Mesenchymal stem cell (in vitro differentiated cells and primary cell): Measurements from ENCODE around the gene CAMTA1.

Experiments used
- DNase-seq: peaks from one replicate; pipeline ENCODE4 v3.0.0-alpha.2; 2013
- H2AFZ ChIP-seq: one replicate; pipeline ENCODE4 v1.6.1; 2013; ENCODE audit warnings: low read depth, mild to moderate bottlenecking, control low read depth, inconsistent platforms, low read length, moderate library complexity
- H2AK5ac ChIP-seq: 2 replicates; pipeline ENCODE4 v1.6.1; 2013; ENCODE audit warnings: low read length, moderate library complexity, mild to moderate bottlenecking, inconsistent platforms; ENCODE audit not compliant: severe bottlenecking
- H2BK120ac ChIP-seq: one replicate; pipeline ENCODE4 v1.6.1; 2013; ENCODE audit warnings: low read depth, mild to moderate bottlenecking, inconsistent platforms, low read length, moderate library complexity
- H2BK12ac ChIP-seq, 2 experiments: one replicate each; pipeline ENCODE4 v1.6.1; 2013; ENCODE audit warnings: inconsistent platforms in 2 of 2, low read length in 2 of 2, mild to moderate bottlenecking in 2 of 2, moderate library complexity in 2 of 2, control low read depth in 1 of 2
- H2BK15ac ChIP-seq: one replicate; pipeline ENCODE4 v1.6.1; 2013; ENCODE audit warnings: mild to moderate bottlenecking, low read depth, inconsistent platforms; ENCODE audit not compliant: poor library complexity, severe bottlenecking
- H2BK5ac ChIP-seq: 2 replicates; pipeline ENCODE4 v1.6.1; 2013; ENCODE audit warnings: low read depth, mild to moderate bottlenecking, low read length, control low read depth, inconsistent platforms; ENCODE audit not compliant: poor library complexity, severe bottlenecking
- H3K14ac ChIP-seq, 2 experiments: one replicate each; pipeline ENCODE4 v1.6.1; 2013; ENCODE audit warnings: inconsistent platforms in 2 of 2, low read length in 2 of 2, control low read depth in 1 of 2, mild to moderate bottlenecking in 1 of 2, moderate library complexity in 1 of 2
- H3K18ac ChIP-seq, 2 experiments: one replicate each; pipeline ENCODE4 v1.6.1; 2013; ENCODE audit warnings: inconsistent platforms in 2 of 2, low read length in 2 of 2, control low read depth in 1 of 2, low read depth in 1 of 2, mild to moderate bottlenecking in 1 of 2
- H3K23ac ChIP-seq, 2 experiments: one replicate each; pipeline ENCODE4 v1.6.1; 2013; ENCODE audit warnings: inconsistent platforms in 2 of 2, low read length in 2 of 2, mild to moderate bottlenecking in 2 of 2, moderate library complexity in 2 of 2, control low read depth in 1 of 2
- H3K27ac ChIP-seq: 2 replicates; pipeline ENCODE4 v1.5.1; 2013; ENCODE audit warnings: mild to moderate bottlenecking, moderate library complexity, low read length, control low read depth, inconsistent platforms; ENCODE audit not compliant: poor library complexity, severe bottlenecking
- H3K27me3 ChIP-seq, 2 experiments: 2 replicates each; pipeline versions ENCODE4 v1.6.1 to v1.7.0; 2013; ENCODE audit warnings: low read length in 2 of 2, mild to moderate bottlenecking in 2 of 2, moderate library complexity in 2 of 2, control low read depth in 1 of 2, inconsistent platforms in 1 of 2; ENCODE audit not compliant: control insufficient read depth in 1 of 2, insufficient read depth in 1 of 2
- H3K36me3 ChIP-seq, 2 experiments: 2 replicates each; pipeline versions ENCODE4 v1.6.1 to v1.7.0; 2013; ENCODE audit warnings: low read length in 2 of 2, control low read depth in 1 of 2, inconsistent platforms in 1 of 2, low read depth in 1 of 2, mild to moderate bottlenecking in 1 of 2; ENCODE audit not compliant: insufficient read depth in 2 of 2, control insufficient read depth in 1 of 2
- H3K4ac ChIP-seq, 2 experiments: one replicate each; pipeline ENCODE4 v1.6.1; 2013; ENCODE audit warnings: inconsistent platforms in 2 of 2, low read length in 2 of 2, mild to moderate bottlenecking in 2 of 2, moderate library complexity in 2 of 2, control low read depth in 1 of 2, low read depth in 1 of 2
- H3K4me1 ChIP-seq: 2 replicates; pipeline ENCODE4 v1.6.1; 2013; ENCODE audit warnings: low read depth, low read length, control low read depth; ENCODE audit not compliant: control insufficient read depth, insufficient read depth
- H3K4me2 ChIP-seq: 2 replicates; pipeline ENCODE4 v1.6.1; 2013; ENCODE audit warnings: low read length, mild to moderate bottlenecking, inconsistent platforms; ENCODE audit not compliant: poor library complexity, severe bottlenecking
- H3K4me3 ChIP-seq, 2 experiments: 2 replicates each; pipeline versions ENCODE4 v1.5.1 to v1.7.0; 2013; ENCODE audit warnings: low read length in 2 of 2, mild to moderate bottlenecking in 2 of 2, control low read depth in 1 of 2, low read depth in 1 of 2; ENCODE audit not compliant: insufficient read depth in 1 of 2
- H3K79me1 ChIP-seq: replicated peaks from 2 replicates; pipeline ENCODE4 v1.6.1; 2013; ENCODE audit warnings: mild to moderate bottlenecking, control low read depth, low read length, inconsistent platforms; ENCODE audit not compliant: poor library complexity, severe bottlenecking
- H3K9ac ChIP-seq: 2 replicates; pipeline ENCODE4 v1.7.0; 2013; ENCODE audit warnings: mild to moderate bottlenecking, low read length, moderate library complexity
- H3K9me3 ChIP-seq: 2 replicates; pipeline ENCODE4 v1.7.0; 2013; ENCODE audit warnings: mild to moderate bottlenecking, low read length; ENCODE audit not compliant: control insufficient read depth
- H4K8ac ChIP-seq: one replicate; pipeline ENCODE4 v1.6.1; 2013; ENCODE audit warnings: inconsistent platforms, mild to moderate bottlenecking, low read length, moderate library complexity
- H4K91ac ChIP-seq: one replicate; pipeline ENCODE4 v1.6.1; 2013; ENCODE audit warnings: mild to moderate bottlenecking, low read length, inconsistent platforms
- WGBS: methylation state at CpG from one replicate; pipeline ENCODE4 v1.1.7; 2013; ENCODE audit warnings: mixed read lengths; 5-methylcytosine and 5-hydroxymethylcytosine counted together

Gene CAMTA1

DNA sequence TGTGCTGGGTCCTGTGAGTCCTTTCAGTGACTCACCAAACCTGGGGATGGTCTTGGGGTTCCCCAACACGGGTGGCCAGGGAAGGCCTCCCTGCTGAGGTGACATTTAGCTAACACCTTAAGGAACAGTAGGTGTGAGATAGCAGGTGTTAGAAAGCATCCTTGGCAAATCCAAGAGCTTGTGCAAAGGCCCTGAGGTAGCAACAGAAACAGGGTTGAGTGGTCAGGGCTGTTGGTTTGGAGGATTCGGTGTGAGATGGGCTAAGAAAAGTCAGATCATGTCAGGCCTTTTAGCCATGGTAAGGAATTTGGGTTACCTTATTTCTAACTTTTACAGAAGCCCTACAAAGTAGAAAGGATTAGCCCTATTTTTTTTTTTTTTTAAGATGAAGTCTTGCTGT, 343.0 kb downstream of the CAMTA1 start:
- no peak for DNase-seq
- Histone ChIP-seq H2AFZ (no peak overlapping the region), H3K23ac (no peak overlapping the region), H3K14ac (no peak overlapping the region), H3K4me3 (no peak overlapping the region), H3K4me1 (no peaks in the 10 kb centered on the region), H2BK5ac (no peak overlapping the region), H3K9me3 (peaks cover 4% of the 10 kb centered on the region), H3K4ac (no peak overlapping the region), H3K79me1 (no peaks in the 10 kb centered on the region), H4K8ac (no peak overlapping the region), H3K4me2 (no peak overlapping the region), H2AK5ac (no peak overlapping the region), H3K18ac (no peak overlapping the region), H2BK15ac (no peak overlapping the region), H2BK12ac (no peak overlapping the region), H3K9ac (no peak overlapping the region), H2BK120ac (no peak overlapping the region), H3K36me3 (no peaks in the 10 kb centered on the region), H3K27ac (no peak overlapping the region), H3K27me3 (peaks cover 0 to 24% of the 10 kb centered on the region in 2 experiments), H4K91ac (no peak overlapping the region)
- WGBS = 96% methylated on average over 2 of the region's 2 CpGs

DNA sequence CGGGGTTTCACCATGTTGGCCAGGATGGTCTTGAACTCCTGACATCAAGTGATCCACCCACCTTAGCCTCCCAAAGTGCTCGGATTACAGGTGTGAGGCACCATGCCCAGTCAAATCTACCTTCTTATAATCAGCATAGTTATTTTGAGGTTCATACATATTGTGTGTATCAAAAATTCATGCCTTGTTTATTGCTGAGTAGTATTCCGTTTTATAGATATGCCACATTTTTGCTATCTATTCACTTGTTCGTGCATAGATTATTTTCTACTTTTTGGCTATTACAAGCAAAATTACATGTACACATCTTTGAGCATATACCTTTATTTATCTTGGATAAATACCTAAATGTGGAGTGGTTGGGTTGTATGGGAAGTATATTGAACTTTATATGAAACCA, 344.9 kb downstream of the CAMTA1 start:
- no peak overlapping the region for H2AK5ac ChIP-seq
- H3K27me3 ChIP-seq = peaks cover 0 to 13% of the 10 kb centered on the region in 2 experiments
- H2BK120ac ChIP-seq = no peak overlapping the region
- WGBS = 89% methylated on average over 3 of the region's 4 CpGs
- H3K18ac ChIP-seq = no peak overlapping the region
- H3K9ac ChIP-seq = no peak overlapping the region
- H3K36me3 ChIP-seq = no peaks in the 10 kb centered on the region
- DNase-seq = no peak
- no peak overlapping the region for H3K23ac ChIP-seq
- H3K14ac ChIP-seq = no peak overlapping the region
- no peaks in the 10 kb centered on the region for H3K4me1 ChIP-seq
- H3K9me3 ChIP-seq = no peaks in the 10 kb centered on the region
- H2BK15ac ChIP-seq = no peak overlapping the region
- H3K4me2 ChIP-seq = no peak overlapping the region
- no peak overlapping the region for H2AFZ ChIP-seq
- no peak overlapping the region for H2BK12ac ChIP-seq
- H4K8ac ChIP-seq = no peak overlapping the region
- H2BK5ac ChIP-seq = no peak overlapping the region
- no peak overlapping the region for H3K4me3 ChIP-seq
- H3K79me1 ChIP-seq = no peaks in the 10 kb centered on the region
- no peak overlapping the region for H4K91ac ChIP-seq
- H3K4ac ChIP-seq = no peak overlapping the region
- no peak overlapping the region for H3K27ac ChIP-seq

DNA sequence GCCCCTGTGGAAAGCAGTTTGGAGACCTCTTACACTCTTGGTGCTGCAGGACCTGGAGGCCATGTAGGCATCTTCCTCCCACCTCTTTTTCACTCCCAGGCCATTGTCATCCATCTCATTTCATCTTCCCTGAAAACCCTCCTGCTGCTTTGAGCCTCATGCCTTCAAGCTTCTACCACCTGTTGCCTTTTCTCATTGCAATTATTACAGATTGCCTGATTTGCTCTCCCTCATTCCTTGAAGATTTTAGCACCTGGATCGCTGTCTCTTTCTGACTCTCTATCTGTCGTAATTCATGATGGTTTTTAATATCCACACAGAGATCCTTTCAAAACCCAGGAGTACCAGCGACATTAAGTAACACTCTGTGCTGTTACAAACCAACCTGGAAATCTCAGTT, 350.2 kb downstream of the CAMTA1 start:
- H3K9me3 ChIP-seq = no peaks in the 10 kb centered on the region
- no peaks in the 10 kb centered on the region for H3K79me1 ChIP-seq
- H3K27me3 ChIP-seq = peaks cover 0 to 5% of the 10 kb centered on the region in 2 experiments
- no peak overlapping the region for H4K8ac ChIP-seq
- H2BK5ac ChIP-seq = no peak overlapping the region
- H2AFZ ChIP-seq = no peak overlapping the region
- WGBS = 83% methylated on average over 3 of the region's 3 CpGs
- no peak overlapping the region for H3K4me3 ChIP-seq
- H3K36me3 ChIP-seq = no peaks in the 10 kb centered on the region
- no peak overlapping the region for H3K23ac ChIP-seq
- no peak overlapping the region for H3K4ac ChIP-seq
- H2BK120ac ChIP-seq = no peak overlapping the region
- H4K91ac ChIP-seq = no peak overlapping the region
- H3K9ac ChIP-seq = no peak overlapping the region
- no peak overlapping the region for H2BK12ac ChIP-seq
- H2AK5ac ChIP-seq = no peak overlapping the region
- H3K4me2 ChIP-seq = no peak overlapping the region
- H3K18ac ChIP-seq = no peak overlapping the region
- H3K27ac ChIP-seq = no peak overlapping the region
- H3K14ac ChIP-seq = no peak overlapping the region
- H2BK15ac ChIP-seq = no peak overlapping the region
- no peaks in the 10 kb centered on the region for H3K4me1 ChIP-seq
- no peak for DNase-seq

DNA sequence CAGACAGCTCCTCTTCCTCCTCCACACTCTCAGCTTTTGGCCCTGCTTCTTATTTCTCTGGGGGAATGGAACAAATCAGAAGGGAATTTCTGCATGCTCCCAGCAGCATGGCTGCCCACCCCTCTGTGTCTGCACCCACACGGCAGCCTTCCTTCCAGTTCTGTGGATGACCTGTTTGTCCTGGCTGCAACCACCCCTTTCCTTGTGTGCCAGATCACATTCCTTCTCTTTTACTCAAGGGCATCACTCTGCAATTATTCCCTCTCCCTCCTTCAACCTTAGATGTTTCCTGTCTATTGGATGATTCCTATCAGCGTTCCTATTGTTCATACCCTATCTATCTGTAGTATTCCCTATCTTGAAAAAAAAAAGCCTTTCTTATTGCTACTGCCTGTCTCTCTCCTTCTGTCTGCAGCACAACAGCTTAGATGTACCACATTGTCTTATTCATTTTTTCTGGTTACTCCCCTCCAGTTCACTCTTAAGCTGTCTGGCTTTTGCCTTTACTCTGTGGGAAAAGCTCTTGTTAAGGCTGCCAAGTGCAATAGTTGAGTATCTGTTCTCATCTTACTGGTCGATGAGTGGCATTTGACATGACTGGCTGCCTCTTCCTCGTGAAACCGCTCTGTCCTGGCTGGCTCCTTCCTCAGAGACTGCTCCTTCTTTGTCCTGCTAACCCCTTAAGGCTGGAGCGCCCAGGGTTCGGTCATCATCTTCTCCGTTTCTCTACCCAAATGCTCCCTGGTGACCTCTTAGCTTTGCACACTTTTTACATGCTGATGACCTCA, 351.1 kb downstream of the CAMTA1 start:
- no peak overlapping the region for H3K18ac ChIP-seq
- H3K4me2 ChIP-seq = no peak overlapping the region
- H2AK5ac ChIP-seq = no peak overlapping the region
- H2BK5ac ChIP-seq = no peak overlapping the region
- no peak overlapping the region for H2BK120ac ChIP-seq
- H3K27me3 ChIP-seq = peaks cover 0 to 5% of the 10 kb centered on the region in 2 experiments
- no peak overlapping the region for H2BK12ac ChIP-seq
- H3K9me3 ChIP-seq = no peaks in the 10 kb centered on the region
- no peak for DNase-seq
- H2AFZ ChIP-seq = no peak overlapping the region
- 84% methylated on average over 8 of the region's 8 CpGs for WGBS
- no peak overlapping the region for H3K4ac ChIP-seq
- H3K23ac ChIP-seq = no peak overlapping the region
- no peak overlapping the region for H4K91ac ChIP-seq
- H3K27ac ChIP-seq = no peak overlapping the region
- H2BK15ac ChIP-seq = no peak overlapping the region
- no peaks in the 10 kb centered on the region for H3K36me3 ChIP-seq
- peaks cover 1% of the 10 kb centered on the region for H3K4me1 ChIP-seq
- no peak overlapping the region for H4K8ac ChIP-seq
- no peaks in the 10 kb centered on the region for H3K79me1 ChIP-seq
- no peak overlapping the region for H3K9ac ChIP-seq
- H3K4me3 ChIP-seq = no peak overlapping the region
- H3K14ac ChIP-seq = no peak overlapping the region
